WERI-Rb-1 (cell line): Measurements from ENCODE around the gene GPR171.

Experiments used
- DNase-seq: peaks from one replicate; pipeline ENCODE4 v3.0.0-alpha.2; 2020
- H3K27ac ChIP-seq: fragments of 250-450 bp; sonication (Bioruptor Pico); 2 replicates; pipeline ENCODE4 v1.5.1; 2020; ENCODE audit warnings: mild to moderate bottlenecking, moderate library complexity
- H3K27me3 ChIP-seq: fragments of 250-450 bp; sonication (Bioruptor Pico); 2 replicates; pipeline ENCODE4 v1.5.1; 2021; ENCODE audit warnings: mild to moderate bottlenecking, low read depth, moderate library complexity; ENCODE audit not compliant: insufficient read depth, severe bottlenecking
- H3K36me3 ChIP-seq: fragments of 250-450 bp; sonication (Bioruptor Pico); 2 replicates; pipeline ENCODE4 v1.5.1; 2020; ENCODE audit warnings: mild to moderate bottlenecking, moderate library complexity
- H3K4me3 ChIP-seq: 2 replicates; pipeline ENCODE4 v1.5.1; 2011; ENCODE audit warnings: low read depth, mild to moderate bottlenecking, control low read depth, low read length
- H3K9me3 ChIP-seq: fragments of 250-450 bp; sonication (Bioruptor Pico); 2 replicates; pipeline ENCODE4 v1.5.1; 2021; ENCODE audit warnings: mild to moderate bottlenecking, moderate library complexity; ENCODE audit not compliant: severe bottlenecking
- TF ChIP-seq, protein P1 (sequence below): IDR thresholded peaks from 2 replicates; pipeline ENCODE4 v1.5.1; 2011; ENCODE audit warnings: low read depth, mild to moderate bottlenecking, control low read depth, inconsistent platforms, low read length

GPR171 gene

DNA sequence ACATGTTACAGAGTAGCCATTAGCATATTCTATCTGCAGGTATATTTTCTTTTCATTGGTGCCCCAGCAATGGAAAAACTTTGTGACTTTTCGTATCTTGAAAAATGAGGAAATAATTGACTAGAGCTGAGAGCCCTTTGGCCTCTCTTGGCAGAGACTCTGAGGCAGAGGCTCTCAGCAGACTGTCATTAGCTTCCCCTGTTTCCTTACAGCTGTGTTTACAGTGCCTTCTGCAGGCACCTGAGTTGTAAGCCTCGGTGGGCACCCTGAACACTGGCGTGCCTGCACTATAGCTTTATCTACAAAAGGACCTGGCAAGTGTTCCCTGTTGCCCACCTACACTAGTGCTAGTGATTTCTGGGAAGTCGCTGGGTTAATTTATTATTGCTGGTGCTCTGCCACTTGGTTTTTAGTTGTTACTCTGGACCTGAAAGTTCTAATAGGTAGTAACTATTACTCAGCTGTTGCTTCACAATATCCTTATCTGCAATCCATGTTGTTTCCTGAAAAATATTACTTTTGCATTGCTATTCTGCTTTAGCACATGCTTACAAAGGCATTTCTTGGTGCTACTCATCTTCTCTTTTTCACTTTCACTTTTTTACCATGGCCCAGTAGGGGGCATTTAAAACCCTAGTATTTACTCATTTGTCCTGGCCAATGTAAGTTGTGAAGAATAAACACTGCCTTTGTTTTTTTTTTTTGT, 7.8 kb upstream of the GPR171 start:
- no peak for DNase-seq
- TF ChIP-seq, protein P1, sequence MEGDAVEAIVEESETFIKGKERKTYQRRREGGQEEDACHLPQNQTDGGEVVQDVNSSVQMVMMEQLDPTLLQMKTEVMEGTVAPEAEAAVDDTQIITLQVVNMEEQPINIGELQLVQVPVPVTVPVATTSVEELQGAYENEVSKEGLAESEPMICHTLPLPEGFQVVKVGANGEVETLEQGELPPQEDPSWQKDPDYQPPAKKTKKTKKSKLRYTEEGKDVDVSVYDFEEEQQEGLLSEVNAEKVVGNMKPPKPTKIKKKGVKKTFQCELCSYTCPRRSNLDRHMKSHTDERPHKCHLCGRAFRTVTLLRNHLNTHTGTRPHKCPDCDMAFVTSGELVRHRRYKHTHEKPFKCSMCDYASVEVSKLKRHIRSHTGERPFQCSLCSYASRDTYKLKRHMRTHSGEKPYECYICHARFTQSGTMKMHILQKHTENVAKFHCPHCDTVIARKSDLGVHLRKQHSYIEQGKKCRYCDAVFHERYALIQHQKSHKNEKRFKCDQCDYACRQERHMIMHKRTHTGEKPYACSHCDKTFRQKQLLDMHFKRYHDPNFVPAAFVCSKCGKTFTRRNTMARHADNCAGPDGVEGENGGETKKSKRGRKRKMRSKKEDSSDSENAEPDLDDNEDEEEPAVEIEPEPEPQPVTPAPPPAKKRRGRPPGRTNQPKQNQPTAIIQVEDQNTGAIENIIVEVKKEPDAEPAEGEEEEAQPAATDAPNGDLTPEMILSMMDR: no peak
- no peak overlapping the region for H3K4me3 ChIP-seq

DNA sequence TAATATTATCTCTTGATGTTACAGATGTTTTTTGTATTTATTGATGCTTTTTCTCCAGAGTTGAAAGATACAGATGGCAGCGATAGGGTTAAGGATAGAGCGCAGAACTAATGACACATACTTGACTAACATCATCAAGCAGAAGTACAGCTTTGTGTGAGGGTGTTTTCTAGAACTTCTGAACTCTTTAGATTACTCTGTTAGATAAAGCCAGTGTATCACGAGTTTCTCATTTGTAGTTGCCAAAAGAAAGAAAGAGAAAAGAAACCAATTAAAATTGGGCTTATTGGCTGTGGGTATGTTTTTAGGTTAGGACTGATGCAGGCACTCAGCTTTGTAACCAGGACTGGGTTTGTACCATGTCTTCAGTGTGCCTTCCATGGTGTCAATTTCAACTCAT, 6.6 kb upstream of the GPR171 start:
- Histone ChIP-seq H3K4me3 (no peak overlapping the region), H3K9me3 (no peaks in the 10 kb centered on the region), H3K27ac (no peak overlapping the region), H3K36me3 (no peaks in the 10 kb centered on the region), H3K27me3 (no peaks in the 10 kb centered on the region)
- no peak for DNase-seq
- TF ChIP-seq, protein P1: no peak

More for the DNA sequence above, 7.8 kb upstream of the GPR171 start:
- Histone ChIP-seq H3K36me3 (no peaks in the 10 kb centered on the region), H3K27ac (no peak overlapping the region), H3K9me3 (no peaks in the 10 kb centered on the region), H3K27me3 (no peaks in the 10 kb centered on the region)

DNA sequence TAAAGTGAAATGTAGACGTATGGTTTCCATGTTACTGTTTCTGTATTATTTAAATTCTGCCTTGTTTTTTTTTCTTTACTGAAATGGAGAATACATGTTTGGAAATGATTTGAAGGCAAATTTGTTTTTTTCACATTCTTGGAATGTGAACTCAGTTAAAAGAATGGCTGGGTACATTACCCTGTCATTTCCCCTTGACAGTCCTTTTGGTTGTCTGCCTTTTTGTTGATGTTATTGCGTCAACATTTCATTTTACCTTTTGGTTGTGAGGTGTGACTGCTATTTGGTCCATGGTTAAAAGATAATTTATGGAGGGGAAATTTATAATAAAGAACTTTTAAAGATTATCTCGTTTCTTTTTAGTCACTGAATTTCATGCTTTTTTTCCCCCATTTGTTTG, 3.2 kb upstream of the GPR171 start:
- no peak for DNase-seq
- no peak overlapping the region for H3K27ac ChIP-seq
- H3K9me3 ChIP-seq: no peaks in the 10 kb centered on the region
- no peaks in the 10 kb centered on the region for H3K36me3 ChIP-seq
- TF ChIP-seq, protein P1: no peak
- no peak overlapping the region for H3K4me3 ChIP-seq
- no peaks in the 10 kb centered on the region for H3K27me3 ChIP-seq

DNA sequence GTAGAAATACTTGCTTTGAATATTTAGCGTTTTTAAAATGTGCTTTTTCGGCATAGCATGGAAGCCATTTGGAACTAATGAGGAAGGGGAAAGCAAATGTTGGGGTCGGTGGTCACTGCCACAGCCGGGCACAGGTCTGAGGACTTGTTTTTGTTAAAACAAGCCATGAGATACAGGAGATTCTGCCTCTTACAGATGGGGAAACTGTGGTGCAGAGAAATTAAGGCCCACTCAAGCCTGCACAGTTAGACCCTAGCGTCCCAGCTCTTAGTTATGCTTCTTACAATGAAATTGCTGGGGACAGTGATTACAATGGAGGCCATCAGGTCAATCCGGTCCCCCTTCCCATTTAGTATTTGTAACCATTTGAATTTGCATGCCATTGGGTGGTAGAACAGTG, 2.5 kb upstream of the GPR171 start:
- TF ChIP-seq, protein P1: no peak
- no peak for DNase-seq
- Histone ChIP-seq H3K9me3 (no peaks in the 10 kb centered on the region), H3K27ac (no peak overlapping the region), H3K36me3 (no peaks in the 10 kb centered on the region), H3K4me3 (no peak overlapping the region), H3K27me3 (no peaks in the 10 kb centered on the region)

DNA sequence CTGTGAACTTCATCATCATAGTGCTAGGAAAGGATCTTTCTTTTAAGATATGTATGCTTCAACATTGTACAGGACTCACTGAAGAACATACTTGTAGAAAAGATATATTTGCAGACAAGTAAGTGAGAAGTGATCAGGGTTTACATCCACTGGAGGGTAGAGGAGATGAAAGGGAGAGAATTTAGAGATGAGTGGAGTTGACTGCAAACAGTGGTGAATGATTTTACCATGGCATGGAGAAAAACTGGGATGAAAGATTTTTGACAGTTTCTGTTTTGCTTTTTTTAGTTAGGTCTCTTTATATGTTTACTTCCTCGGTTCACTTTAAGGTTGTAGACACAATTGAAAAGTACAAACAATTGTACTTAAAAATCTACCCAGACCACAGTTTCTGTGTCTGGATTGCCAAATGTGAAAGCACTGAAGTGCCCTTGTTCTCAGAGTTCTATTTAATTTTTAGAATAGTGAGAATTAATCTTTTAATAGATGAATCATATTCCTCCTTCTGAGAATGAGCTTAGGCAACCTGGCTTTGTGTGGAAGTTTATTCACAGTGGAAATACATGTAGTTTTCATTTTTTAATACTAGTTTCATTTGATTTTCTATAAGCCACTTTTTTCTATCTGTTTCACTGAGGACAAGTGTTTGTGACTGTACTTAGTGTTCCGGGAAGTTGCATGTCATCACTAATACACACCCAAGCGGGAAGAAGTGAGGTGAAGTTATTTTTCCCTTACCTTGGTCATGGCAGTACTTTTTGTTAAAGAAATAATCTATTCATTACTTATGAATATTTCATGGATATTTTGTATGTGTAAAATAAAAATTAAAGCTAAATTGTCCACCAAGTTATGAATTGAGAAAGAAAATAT, 1.8 kb upstream of the GPR171 start:
- TF ChIP-seq, protein P1: no peak
- no peaks in the 10 kb centered on the region for H3K27me3 ChIP-seq
- H3K4me3 ChIP-seq: no peak overlapping the region
- H3K9me3 ChIP-seq: no peaks in the 10 kb centered on the region
- no peak overlapping the region for H3K27ac ChIP-seq
- no peak for DNase-seq
- no peaks in the 10 kb centered on the region for H3K36me3 ChIP-seq
